Left ventricle myocardium inferior (tissue), 1 donor: ENCODE measurements around the gene UIMC1. TPM values are rescaled to one million over a fixed set of nuclear protein-coding genes. Genes with fewer than 3 reads are reported as not detected.

Experiments
- DNase-seq: peaks from one replicate; pipeline ENCODE4 v3.0.0-alpha.2; 2020
- H3K27ac ChIP-seq: fragments of 200-600 bp; replicated peaks from 2 replicates; pipeline ENCODE4 v1.8.0; 2021
- H3K27me3 ChIP-seq: fragments of 200-600 bp; 2 replicates; pipeline ENCODE4 v1.8.0; 2021; ENCODE audit warnings: low read depth
- H3K36me3 ChIP-seq: fragments of 200-600 bp; 2 replicates; pipeline ENCODE4 v1.8.0; 2021
- H3K4me1 ChIP-seq: fragments of 200-600 bp; 2 replicates; pipeline ENCODE4 v1.8.0; 2021
- H3K4me3 ChIP-seq: fragments of 200-600 bp; 2 replicates; pipeline ENCODE4 v1.8.0; 2021; ENCODE audit warnings: mild to moderate bottlenecking, moderate library complexity
- H3K9me3 ChIP-seq: fragments of 200-600 bp; replicated peaks from 2 replicates; pipeline ENCODE4 v1.8.0; 2021
- CTCF ChIP-seq: fragments of 200-600 bp; IDR thresholded peaks from 2 replicates; pipeline ENCODE4 v1.8.0; 2021; ENCODE audit warnings: antibody characterized with exemption, mild to moderate bottlenecking, borderline replicate concordance
- intact Hi-C: fragments of 100-400 bp; cut with micrococcal nuclease; formaldehyde crosslinking; loops from one replicate; pipeline ENCODE4 v1.11.0; 2022
- total RNA-seq: library from RNA; stranded (reverse); fragmentation: NEBNext Ultra II Directional; extraction: Animal tissue kit (Norgen Biotek cat#: 25700); gene quantifications from one replicate; pipeline ENCODE4 v1.2.1, GENCODE V29; 2021
- donor health status: DM: no; HTN: yes; CAD: no; lungs with severe emphysema.

Gene UIMC1
- total RNA-seq, 1 donor from 2014 or later, result 30.7 TPM

DNA sequence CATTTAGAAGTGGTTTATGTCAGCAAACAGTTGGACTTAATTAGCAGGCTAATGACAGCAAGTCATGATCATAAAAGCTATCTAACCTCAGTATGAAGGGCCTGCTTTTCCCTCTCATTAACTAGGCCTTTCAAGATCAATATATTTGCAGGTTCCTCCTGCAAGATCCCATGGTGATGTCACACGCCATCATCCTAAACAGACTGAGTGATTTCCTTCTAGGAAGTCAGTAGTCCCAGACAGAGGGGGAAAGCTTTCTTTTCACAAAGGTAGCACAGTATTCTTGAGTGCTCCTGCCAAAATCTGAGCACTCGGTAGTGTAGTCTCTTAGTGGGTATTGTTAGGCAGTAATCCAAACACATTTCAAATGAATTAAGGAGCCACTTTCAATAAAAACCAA lies 52.5 kb downstream of the UIMC1 start:
- intact Hi-C loops, result loop anchor here (10.0 kb wide), 1 partner anchor 289 kb away; no protein-coding TSS in a partner anchor
- no peak overlapping the region for H3K27ac ChIP-seq
- peaks cover 74% of the 10 kb centered on the region for H3K36me3 ChIP-seq
- DNase-seq, result no peak
- H3K4me3 ChIP-seq, result no peak overlapping the region
- H3K9me3 ChIP-seq, result no peaks in the 10 kb centered on the region
- H3K4me1 ChIP-seq, result peaks cover 30% of the 10 kb centered on the region
- no peaks in the 10 kb centered on the region for H3K27me3 ChIP-seq
- TF ChIP-seq CTCF, result no peak

DNA sequence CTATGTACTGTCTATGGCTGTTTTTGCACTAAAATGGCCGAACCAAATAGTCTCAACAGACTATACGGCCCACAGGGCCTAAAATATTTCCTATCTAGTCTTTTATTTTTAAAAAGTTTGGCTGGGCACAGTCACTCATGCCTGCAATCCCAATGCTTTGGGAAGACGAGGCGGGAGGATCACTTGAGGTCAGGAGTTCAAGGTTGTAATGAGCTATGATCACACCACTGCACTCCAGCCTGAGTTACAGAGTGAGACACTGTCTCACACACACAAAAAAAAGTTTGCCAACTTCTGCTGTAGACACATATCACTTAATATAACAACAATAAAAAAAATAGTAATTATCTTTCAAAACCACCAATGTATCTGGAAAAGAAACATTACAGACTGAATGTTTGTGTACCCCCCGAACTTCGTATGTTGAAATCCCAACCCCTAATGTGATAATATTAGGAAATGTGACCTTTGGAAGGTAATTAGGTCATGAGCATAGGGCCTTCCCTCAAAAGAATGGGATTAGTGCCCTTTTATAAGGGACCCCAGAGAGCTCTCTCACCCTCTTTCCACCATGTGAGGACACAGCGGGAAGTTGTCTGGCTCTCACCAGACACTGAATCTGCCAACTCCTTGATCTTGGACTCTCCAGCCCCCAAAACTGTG lies 53.9 kb downstream of the UIMC1 start:
- intact Hi-C loops, result loop anchor here (10.0 kb wide), 1 partner anchor 288 kb away; no protein-coding TSS in a partner anchor
- H3K27ac ChIP-seq, result no peak overlapping the region
- H3K4me3 ChIP-seq, result no peak overlapping the region
- peaks cover 33% of the 10 kb centered on the region for H3K4me1 ChIP-seq
- TF ChIP-seq CTCF, result no peak
- H3K36me3 ChIP-seq, result peaks cover 70% of the 10 kb centered on the region
- no peaks in the 10 kb centered on the region for H3K27me3 ChIP-seq
- no peak for DNase-seq
- H3K9me3 ChIP-seq, result no peaks in the 10 kb centered on the region

DNA sequence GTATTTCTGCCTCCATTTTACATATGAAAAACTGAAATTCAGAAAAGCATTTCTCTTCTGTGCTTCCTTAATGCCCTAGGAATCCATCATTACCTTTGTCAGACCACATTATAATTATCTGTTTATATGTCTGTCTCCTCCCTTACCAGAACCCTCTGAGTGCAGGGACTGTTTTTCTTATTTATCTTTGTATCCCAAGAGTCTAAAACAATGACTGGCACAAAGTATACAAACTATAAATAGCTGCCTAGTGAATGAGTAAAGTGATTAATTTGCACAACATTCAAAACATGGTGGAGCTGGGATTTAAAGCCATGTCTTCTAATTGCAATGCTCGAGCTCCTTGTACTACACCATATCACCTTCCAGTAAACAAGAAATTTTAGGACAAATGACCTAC lies 58.1 kb downstream of the UIMC1 start:
- TF ChIP-seq CTCF, result no peak
- intact Hi-C loops, result no loop called here
- H3K27ac ChIP-seq, result peak overlapping the region; percentile 45
- no peaks in the 10 kb centered on the region for H3K27me3 ChIP-seq
- peaks cover 40% of the 10 kb centered on the region for H3K4me1 ChIP-seq
- H3K36me3 ChIP-seq, result peaks cover 50% of the 10 kb centered on the region
- H3K9me3 ChIP-seq, result no peaks in the 10 kb centered on the region
- H3K4me3 ChIP-seq, result no peak overlapping the region
- no peak for DNase-seq

DNA sequence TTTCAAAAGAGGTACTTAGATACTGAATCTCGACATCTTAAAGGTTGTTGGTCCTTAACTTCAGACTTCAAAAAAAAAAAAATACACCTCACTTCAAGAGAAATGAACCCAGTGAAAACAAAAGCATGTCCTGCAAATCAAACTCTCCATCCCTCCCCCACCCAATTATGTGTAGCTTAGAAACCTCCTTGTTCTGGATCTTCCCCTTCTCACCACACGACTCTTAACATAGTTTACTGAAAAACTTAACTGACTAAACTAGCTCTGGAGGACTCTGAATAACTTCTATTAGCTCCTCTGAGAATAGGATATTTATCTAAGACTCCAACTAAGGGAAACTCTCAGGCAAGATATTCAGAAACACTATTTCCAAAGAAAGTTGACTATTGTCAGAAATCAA lies 58.7 kb downstream of the UIMC1 start:
- TF ChIP-seq CTCF, result no peak

DNA sequence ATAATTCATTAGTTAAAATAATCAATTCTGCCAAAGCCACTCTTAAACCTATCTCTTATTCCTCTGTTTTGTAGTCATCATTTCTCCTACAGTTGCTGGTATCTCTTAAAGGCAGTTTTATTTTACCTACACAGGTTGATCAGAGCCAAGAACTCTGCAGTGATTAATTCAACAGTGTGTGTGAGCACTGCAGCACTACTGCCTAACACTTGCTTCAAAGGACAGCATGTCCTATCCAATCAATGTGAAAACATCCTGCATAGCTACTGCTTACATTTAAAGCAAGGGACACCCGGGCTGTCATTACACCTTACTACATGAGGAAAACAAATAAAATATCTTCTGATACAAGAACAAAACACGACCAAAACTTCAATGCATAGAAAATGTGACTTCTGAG lies 62.3 kb downstream of the UIMC1 start:
- H3K27ac ChIP-seq, result peak overlapping the region; percentile 50
- no peak for TF ChIP-seq CTCF
- H3K9me3 ChIP-seq, result no peaks in the 10 kb centered on the region
- peaks cover 51% of the 10 kb centered on the region for H3K36me3 ChIP-seq
- intact Hi-C loops, result no loop called here
- H3K4me1 ChIP-seq, result peaks cover 38% of the 10 kb centered on the region
- DNase-seq, result no peak
- H3K4me3 ChIP-seq, result no peak overlapping the region
- H3K27me3 ChIP-seq, result no peaks in the 10 kb centered on the region

More for the DNA sequence above, 58.7 kb downstream of the UIMC1 start:
- no peak for DNase-seq
- H3K4me1 ChIP-seq, result peaks cover 37% of the 10 kb centered on the region
- H3K27me3 ChIP-seq, result no peaks in the 10 kb centered on the region
- intact Hi-C loops, result no loop called here
- H3K27ac ChIP-seq, result peak overlapping the region; percentile 45
- H3K9me3 ChIP-seq, result no peaks in the 10 kb centered on the region
- H3K4me3 ChIP-seq, result no peak overlapping the region
- H3K36me3 ChIP-seq, result peaks cover 54% of the 10 kb centered on the region
